ENCODE results near the gene NOC4L.

The NOC4L gene

GRCh38 chr12:132201391-132202120, 57.3 kb downstream of the NOC4L start:
- no peak for DNase-seq
